Psoas muscle (tissue), 8 donors: Measurements from ENCODE around the gene C10orf71. TPM values are rescaled to one million over a fixed set of nuclear protein-coding genes. Genes with fewer than 3 reads are reported as not detected.

ENCODE experiments used
- ATAC-seq, 4 donors: fragments of 200-7000 bp; cut with Tn5 transposase; one replicate each; pipeline ENCODE4 v1.9.1; 2020; ENCODE audit warnings: moderate library complexity in 3 of 4, mild to moderate bottlenecking in 2 of 4
- DNase-seq, 2 donors: peaks; one replicate each; pipeline ENCODE4 v3.0.0-alpha.2; 2020
- H3K27ac ChIP-seq: fragments of 200-600 bp; one replicate; pipeline ENCODE4 v1.8.0; 2022
- H3K27me3 ChIP-seq, 3 donors: fragments of 200-600 bp in 1 of 3; one replicate each; pipeline versions ENCODE4 v1.6.1 to v1.8.0; 2013 to 2022; ENCODE audit warnings: low read length in 2 of 3, mild to moderate bottlenecking in 2 of 3, moderate library complexity in 1 of 3; ENCODE audit not compliant: insufficient read depth in 3 of 3
- H3K36me3 ChIP-seq, 2 donors: fragments of 200-600 bp in 1 of 2; one replicate each; pipeline versions ENCODE4 v1.6.1 to v1.8.0; 2013 to 2022; ENCODE audit warnings: low read depth in 1 of 2, mild to moderate bottlenecking in 1 of 2, moderate library complexity in 1 of 2; ENCODE audit not compliant: insufficient read depth in 1 of 2
- H3K4me1 ChIP-seq: fragments of 200-600 bp; one replicate; pipeline ENCODE4 v1.8.0; 2022
- H3K4me3 ChIP-seq: fragments of 200-600 bp; one replicate; pipeline ENCODE4 v1.8.0; 2022; ENCODE audit warnings: mild to moderate bottlenecking
- H3K9me3 ChIP-seq: fragments of 200-600 bp; one replicate; pipeline ENCODE4 v1.8.0; 2022
- CTCF ChIP-seq: fragments of 200-600 bp; IDR thresholded peaks from one replicate; pipeline ENCODE4 v1.8.0; 2022; ENCODE audit warnings: antibody characterized with exemption
- WGBS, 3 donors: extraction: QIAGEN DNeasy Blood & Tissue Kit; methylation state at CpG; one replicate each; pipeline versions ENCODE4 v1.1.6 to v1.1.7; 2013; 5-methylcytosine and 5-hydroxymethylcytosine counted together
- intact Hi-C, 2 donors: fragments of 100-400 bp; cut with DNase I; formaldehyde crosslinking; loops; one replicate each; pipeline versions ENCODE4 v1.11.0 to v1.14.2; 2022
- polyA plus RNA-seq, 3 donors: library from polyadenylated mRNA; stranded (reverse); fragments of 200-250 nt; gene quantifications; one replicate each; pipeline ENCODE4 v1.2.3, GENCODE V29; 2013
- total RNA-seq, 4 donors: library from RNA; stranded (reverse); fragmentation: NEBNext Ultra II Directional in 2 of 4; extraction: Animal tissue kit (Norgen Biotek cat#: 25700) in 2 of 4; gene quantifications; one replicate each; pipeline versions ENCODE4 v1.2.1 to v1.2.4, GENCODE V29; 2021 to 2023
- donor health status: healthy with polysubstance abuse.
- donor health status: DM: no; HTN: no; CAD: no; lungs with moderate emphysema.
- donor health status: Bipolar disorder and iron deficiency.
- donor health status: healthy.
- donor health status: DM: yes; HTN: yes; CAD: no.
- donor health status: DM: no; HTN: no; CAD: no.
- donor health status: DM: no; HTN: no; CAD: no.
- donor health status: DM: yes; HTN: yes; CAD: no.

The C10orf71 gene
- total and polyA plus RNA-seq, 7 donors: 4.2 to 356 (median 83.8) TPM

GRCh38 chr10:49254150-49254549 lies 44.8 kb upstream of the C10orf71 start:
- no peak for DNase-seq
- no peaks in the 10 kb centered on the region for H3K9me3 ChIP-seq
- no peaks in the 10 kb centered on the region for H3K27me3 ChIP-seq
- no peak for TF ChIP-seq CTCF
- no peaks in the 10 kb centered on the region for H3K36me3 ChIP-seq
- no peak overlapping the region for H3K27ac ChIP-seq
- H3K4me3 ChIP-seq: no peak overlapping the region
- no peaks in the 10 kb centered on the region for H3K4me1 ChIP-seq
- intact Hi-C loops: no loop called here
- no peak for ATAC-seq

- Histone ChIP-seq H3K36me3 (no peaks in the 10 kb centered on the region), H3K27ac (no peak overlapping the region), H3K27me3 (no peaks in the 10 kb centered on the region), H3K4me3 (no peak overlapping the region), H3K9me3 (no peaks in the 10 kb centered on the region), H3K4me1 (no peaks in the 10 kb centered on the region)
- 60 to 73% (median 65%) methylated on average over 13 to 14 of the region's 14 CpGs for WGBS, 3 donors
- no peak for TF ChIP-seq CTCF
- ATAC-seq (no peak), DNase-seq (no peak)
- intact Hi-C loops: no loop called here
These were observed 44.2 kb upstream of the C10orf71 start for GRCh38 chr10:49254556-49255318.

- Histone ChIP-seq H3K4me1 (no peaks in the 10 kb centered on the region), H3K36me3 (no peaks in the 10 kb centered on the region), H3K27ac (no peak overlapping the region), H3K9me3 (no peaks in the 10 kb centered on the region), H3K27me3 (no peaks in the 10 kb centered on the region), H3K4me3 (no peak overlapping the region)
- ATAC-seq (no peak), DNase-seq (no peak)
- TF ChIP-seq CTCF: no peak
- WGBS, 3 donors: 24 to 70% (median 48%) methylated on average over 3 of the region's 3 CpGs
- intact Hi-C loops: no loop called here
These were observed 43.1 kb upstream of the C10orf71 start for GRCh38 chr10:49255883-49256282.

- DNase-seq: no peak
- H3K4me3 ChIP-seq: no peak overlapping the region
- no peaks in the 10 kb centered on the region for H3K4me1 ChIP-seq
- intact Hi-C loops: no loop called here
- TF ChIP-seq CTCF: no peak
- no peak overlapping the region for H3K27ac ChIP-seq
- no peaks in the 10 kb centered on the region for H3K9me3 ChIP-seq
- WGBS, 3 donors: 85 to 97% (median 94%) methylated on average over 1 of the region's 1 CpG
- ATAC-seq: no peak
- H3K36me3 ChIP-seq: no peaks in the 10 kb centered on the region
- no peaks in the 10 kb centered on the region for H3K27me3 ChIP-seq
These were observed 41.8 kb upstream of the C10orf71 start for GRCh38 chr10:49257154-49257553.
